WTC11 (cell line): ENCODE measurements around the gene SCIN. TPM values are rescaled to one million over a fixed set of nuclear protein-coding genes. Genes with fewer than 3 reads are reported as not detected.
A peak's percentile ranks its signal among the peaks of the same experiment; 100 is the strongest.

Source experiments
- ATAC-seq: fragments of 200-7000 bp; cut with Tn5 transposase; 2 replicates; pipeline ENCODE4 v1.10.0; 2021; ENCODE audit warnings: mild to moderate bottlenecking, moderate library complexity
- CTCF ChIA-PET: fragments of 300-600 bp; sonication (Branson Sonifier 250); formaldehyde crosslinking; loops from one replicate; lab custom pipeline; 2021; ENCODE audit warnings: antibody characterized with exemption; lab: Charles Lee
- POLR2A ChIA-PET: fragments of 350-600 bp; sonication (Branson Sonifier 250); formaldehyde crosslinking; loops from one replicate; lab custom pipeline; 2021; ENCODE audit warnings: antibody characterized with exemption; lab: Charles Lee
- DNase-seq: peaks from one replicate; pipeline ENCODE4 v3.0.0; 2021; ENCODE audit warnings: low spot score
- H3K27ac Mint-ChIP-seq: 2 replicates; pipeline ENCODE4 v1.8.0; 2021; ENCODE audit warnings: mixed read lengths
- H3K27me3 Mint-ChIP-seq: 2 replicates; pipeline ENCODE4 v1.8.0; 2021; ENCODE audit warnings: low read depth, mild to moderate bottlenecking, moderate library complexity, mixed read lengths
- H3K36me3 Mint-ChIP-seq: 2 replicates; pipeline ENCODE4 v1.8.0; 2021; ENCODE audit warnings: mixed read lengths
- H3K4me1 Mint-ChIP-seq: 2 replicates; pipeline ENCODE4 v1.8.0; 2022; ENCODE audit warnings: mixed read lengths
- H3K4me3 Mint-ChIP-seq: 2 replicates; pipeline ENCODE4 v1.8.0; 2021; ENCODE audit warnings: mild to moderate bottlenecking, moderate library complexity, mixed read lengths
- H3K9me3 Mint-ChIP-seq: 2 replicates; pipeline ENCODE4 v1.8.0; 2021; ENCODE audit warnings: mixed read lengths
- ARID4B ChIP-seq: sonication (generic); formaldehyde crosslinking; IDR thresholded peaks from 2 replicates; pipeline ENCODE4 v1.8.0; 2023; ENCODE audit warnings: missing genetic modification reagents, mild to moderate bottlenecking, borderline replicate concordance
- ATF1 ChIP-seq: sonication (generic); formaldehyde crosslinking; IDR thresholded peaks from 2 replicates; pipeline ENCODE4 v1.8.1; 2023; ENCODE audit warnings: mild to moderate bottlenecking, moderate library complexity, missing genetic modification reagents
- CDX4 ChIP-seq: fragments of 250-450 bp; sonication (Bioruptor Pico); IDR thresholded peaks from 2 replicates; pipeline ENCODE4 v1.9.0; 2021; ENCODE audit warnings: moderate library complexity, mild to moderate bottlenecking, inconsistent platforms, borderline replicate concordance
- CTCF ChIP-seq: fragments of 200-600 bp; IDR thresholded peaks from 2 replicates; pipeline ENCODE4 v1.8.0; 2022; ENCODE audit warnings: antibody characterized with exemption
- GABPB1 ChIP-seq: sonication (generic); formaldehyde crosslinking; IDR thresholded peaks from 2 replicates; pipeline ENCODE4 v1.8.1; 2023; ENCODE audit warnings: mild to moderate bottlenecking, missing genetic modification reagents
- HMGXB4 ChIP-seq: sonication (generic); formaldehyde crosslinking; IDR thresholded peaks from 2 replicates; pipeline ENCODE4 v1.8.1; 2023; ENCODE audit warnings: mild to moderate bottlenecking, moderate library complexity, missing genetic modification reagents
- JUN ChIP-seq: sonication (generic); formaldehyde crosslinking; IDR thresholded peaks from 2 replicates; pipeline ENCODE4 v1.8.0; 2023; ENCODE audit warnings: mild to moderate bottlenecking, missing genetic modification reagents
- KAT7 ChIP-seq: sonication (generic); formaldehyde crosslinking; IDR thresholded peaks from 2 replicates; pipeline ENCODE4 v1.8.1; 2023; ENCODE audit warnings: missing genetic modification reagents, mild to moderate bottlenecking, borderline replicate concordance
- MAX ChIP-seq: sonication (generic); formaldehyde crosslinking; IDR thresholded peaks from 2 replicates; pipeline ENCODE4 v1.8.0; 2022; ENCODE audit warnings: mild to moderate bottlenecking, missing genetic modification reagents
- MLX ChIP-seq: sonication (generic); formaldehyde crosslinking; IDR thresholded peaks from 2 replicates; pipeline ENCODE4 v1.8.1; 2023; ENCODE audit warnings: mild to moderate bottlenecking, missing genetic modification reagents, moderate library complexity
- NFE2L1 ChIP-seq: sonication (generic); formaldehyde crosslinking; IDR thresholded peaks from 2 replicates; pipeline ENCODE4 v1.8.1; 2023; ENCODE audit warnings: missing genetic modification reagents
- NFYB ChIP-seq: sonication (generic); formaldehyde crosslinking; conservative IDR thresholded peaks from 2 replicates; pipeline ENCODE4 v1.8.0; 2022; ENCODE audit warnings: low read depth, missing genetic modification reagents
- SP1 ChIP-seq: sonication (generic); formaldehyde crosslinking; conservative IDR thresholded peaks from 2 replicates; pipeline ENCODE4 v1.8.1; 2022; ENCODE audit warnings: missing genetic modification reagents
- TEAD4 ChIP-seq: sonication (generic); formaldehyde crosslinking; IDR thresholded peaks from 2 replicates; pipeline ENCODE4 v1.8.0; 2022; ENCODE audit warnings: mild to moderate bottlenecking, missing genetic modification reagents
- USF1 ChIP-seq: sonication (generic); formaldehyde crosslinking; IDR thresholded peaks from 2 replicates; pipeline ENCODE4 v1.8.0; 2022; ENCODE audit warnings: mild to moderate bottlenecking, missing genetic modification reagents
- USF2 ChIP-seq: sonication (generic); formaldehyde crosslinking; IDR thresholded peaks from 2 replicates; pipeline ENCODE4 v1.8.1; 2023; ENCODE audit warnings: mild to moderate bottlenecking, missing genetic modification reagents, moderate library complexity
- ZNF121 ChIP-seq: sonication (generic); formaldehyde crosslinking; IDR thresholded peaks from 2 replicates; pipeline ENCODE4 v1.8.0; 2023; ENCODE audit warnings: missing genetic modification reagents
- ZNF423 ChIP-seq: fragments of 250-450 bp; sonication (Bioruptor Pico); IDR thresholded peaks from 2 replicates; pipeline ENCODE4 v2.1.2; 2022; ENCODE audit warnings: mild to moderate bottlenecking, moderate library complexity
- ZNF512 ChIP-seq: sonication (generic); formaldehyde crosslinking; IDR thresholded peaks from 2 replicates; pipeline ENCODE4 v1.8.1; 2022; ENCODE audit warnings: missing genetic modification reagents, borderline replicate concordance
- total RNA-seq: library from RNA; stranded (reverse); gene quantifications from 3 replicates; pipeline ENCODE4 v1.2.3, GENCODE V29; 2021

The SCIN gene
- total RNA-seq, 1 experiment from 2014 or later = 0.98 TPM

GRCh38 chr7:12686891-12687717 is 116.6 kb downstream of the SCIN start, which contains the start of gene ARL4A:
ARL4A (plus strand) TSS chr7:12687633; CDS start chr7:12688255, 622 bp downstream.
- peak within 1 kb of the TSS; percentile 94 for H3K27ac Mint-ChIP-seq
- DNase-seq (peak; percentile 99), ATAC-seq (peak; percentile 86)
- peaks cover 56% of the 10 kb centered on the region for H3K4me1 Mint-ChIP-seq
- no peaks in the 10 kb centered on the region for H3K27me3 Mint-ChIP-seq
- H3K36me3 Mint-ChIP-seq = no peaks in the 10 kb centered on the region
- TF ChIP-seq KAT7 (CRISPR knock-in tag) = peak; percentile 36; the same call in 1 of the 2 replicates
- TF ChIP-seq GABPB1 = peak; percentile 54
- peak; percentile 88 for TF ChIP-seq HMGXB4 (CRISPR knock-in tag)
- peak; percentile 66; the same call in 1 of the 2 replicates for TF ChIP-seq NFE2L1 (CRISPR knock-in tag)
- peak; percentile 97 for TF ChIP-seq NFYB (CRISPR knock-in tag)
- TF ChIP-seq SP1 (CRISPR knock-in tag) = peak; percentile 93
- TF ChIP-seq CDX4 (CRISPR knock-in tag) = no peak
- TF ChIP-seq ATF1 (CRISPR knock-in tag) = no peak
- TF ChIP-seq ZNF121 (CRISPR knock-in tag) = peak; percentile 52; the same call in 1 of the 2 replicates
- peak; percentile 46; the same call in 1 of the 2 replicates for TF ChIP-seq JUN
- TF ChIP-seq ZNF423 (CRISPR knock-in tag) = peak; percentile 84
- 0 out of 2 replicates have a peak, but pooled peaks have one; percentile 13 for TF ChIP-seq USF2
- no peak for TF ChIP-seq MLX
- TF ChIP-seq CTCF = peak; percentile 16; the same call in 1 of the 2 replicates
- TF ChIP-seq TEAD4 (CRISPR knock-in tag) = 0 out of 2 replicates have a peak, but pooled peaks have one; percentile 10
- 0 out of 2 replicates have a peak, but pooled peaks have one; percentile 23 for TF ChIP-seq USF1 (CRISPR knock-in tag)
- TF ChIP-seq MAX (CRISPR knock-in tag) = peak; percentile 14; the same call in 1 of the 2 replicates
- no peak for TF ChIP-seq ZNF512 (CRISPR knock-in tag)
- 0 out of 2 replicates have a peak, but pooled peaks have one; percentile 30 for TF ChIP-seq ARID4B
- POLR2A ChIA-PET = interaction anchor here (0.6 to 1.2 kb wide), 8 partner anchors 9 to 468 kb away, joined by 3 to 6 read pairs (median 3); no protein-coding TSS in a partner anchor
- peak within 1 kb of the TSS; percentile 88 for H3K4me3 Mint-ChIP-seq
- CTCF ChIA-PET = interaction anchor here (0.5 to 5.8 kb wide), 86 partner anchors 9 to 591 kb away, joined by 3 to 77 read pairs (median 4); partner anchors contain the start of gene SCIN
- H3K9me3 Mint-ChIP-seq = no peaks in the 10 kb centered on the region
